IMR-90 (cell line): ENCODE data around the gene CEP95. TPM values are rescaled to one million over a fixed set of nuclear protein-coding genes. Genes with fewer than 3 reads are reported as not detected.
A peak's percentile ranks its signal among the peaks of the same experiment; 100 is the strongest.

ENCODE experiments used
- ATAC-seq: fragments of 200-7000 bp; cut with Tn5 transposase; 2 replicates; pipeline ENCODE4 v1.9.1; 2020; ENCODE audit warnings: low read depth, mild to moderate bottlenecking, moderate library complexity
- BruUV-seq: library from RNA; stranded (reverse); fragments of 400-500 nt; replicated peaks from 2 replicates; lab custom pipeline; 2021; lab: Mats Ljungman, UMichigan
- CTCF ChIA-PET: fragments of 300-600 bp; formaldehyde crosslinking; extraction: SDS; loops from one replicate; lab custom pipeline; 2021; ENCODE audit warnings: antibody characterized with exemption; lab: Yijun Ruan, JAX
- POLR2A ChIA-PET: fragments of 300-600 bp; sonication (Branson Sonifier 250); formaldehyde crosslinking; loops from one replicate; lab custom pipeline; 2022; ENCODE audit warnings: antibody characterized with exemption; ENCODE audit not compliant: unreplicated experiment; lab: Charles Lee
- DNase-seq: peaks from one replicate; pipeline ENCODE4 v3.0.0; 2013
- H2AFZ ChIP-seq: replicated peaks from 2 replicates; pipeline ENCODE3; 2013; ENCODE audit warnings: low read length, mild to moderate bottlenecking; ENCODE audit not compliant: poor library complexity
- H2AK5ac ChIP-seq: 2 replicates; pipeline ENCODE4 v1.6.1; 2013; ENCODE audit warnings: low read depth, low read length, inconsistent platforms
- H2AK9ac ChIP-seq: replicated peaks from 2 replicates; pipeline ENCODE3; 2013; ENCODE audit warnings: mild to moderate bottlenecking, low read depth, low read length, moderate library complexity; ENCODE audit not compliant: poor library complexity
- H2BK120ac ChIP-seq: 2 replicates; pipeline ENCODE4 v1.6.1; 2013; ENCODE audit warnings: low read depth, low read length, inconsistent platforms
- H2BK15ac ChIP-seq: 3 replicates; pipeline ENCODE4 v1.6.1; 2013; ENCODE audit warnings: low read depth, low read length, inconsistent platforms
- H2BK20ac ChIP-seq: 2 replicates; pipeline ENCODE4 v1.6.1; 2013; ENCODE audit warnings: low read depth, mild to moderate bottlenecking, inconsistent platforms, low read length, moderate library complexity
- H2BK5ac ChIP-seq: 2 replicates; pipeline ENCODE4 v1.6.1; 2013; ENCODE audit warnings: mild to moderate bottlenecking, low read depth, low read length, inconsistent platforms; ENCODE audit not compliant: poor library complexity, severe bottlenecking
- H3K14ac ChIP-seq: replicated peaks from 2 replicates; pipeline ENCODE4 v1.6.1; 2013; ENCODE audit warnings: low read depth, low read length, inconsistent platforms
- H3K18ac ChIP-seq: 2 replicates; pipeline ENCODE4 v1.6.1; 2013; ENCODE audit warnings: low read depth, low read length, control low read depth
- H3K23ac ChIP-seq: 2 replicates; pipeline ENCODE4 v1.6.1; 2013; ENCODE audit warnings: low read depth, low read length, inconsistent platforms
- H3K27ac ChIP-seq: 2 replicates; pipeline ENCODE4 v1.5.1; 2013; ENCODE audit warnings: mild to moderate bottlenecking, control low read depth, low read length; ENCODE audit not compliant: insufficient read depth
- H3K27me3 ChIP-seq: 2 replicates; pipeline ENCODE4 v1.6.1; 2013; ENCODE audit warnings: low read length; ENCODE audit not compliant: control insufficient read depth, insufficient read depth
- H3K36me3 ChIP-seq: 2 replicates; pipeline ENCODE4 v1.6.1; 2013; ENCODE audit warnings: low read length, mixed read lengths; ENCODE audit not compliant: control insufficient read depth, insufficient read depth
- H3K4ac ChIP-seq: 2 replicates; pipeline ENCODE4 v1.6.1; 2013; ENCODE audit warnings: low read depth, low read length, inconsistent platforms
- H3K4me1 ChIP-seq: 2 replicates; pipeline ENCODE4 v1.6.1; 2013; ENCODE audit warnings: low read length, mixed read lengths; ENCODE audit not compliant: control insufficient read depth, insufficient read depth
- H3K4me2 ChIP-seq: 2 replicates; pipeline ENCODE4 v1.6.1; 2013; ENCODE audit warnings: low read depth, mild to moderate bottlenecking, control low read depth, low read length, moderate library complexity
- H3K4me3 ChIP-seq: 2 replicates; pipeline ENCODE4 v1.5.1; 2013; ENCODE audit warnings: low read depth, mild to moderate bottlenecking, control low read depth, low read length, moderate library complexity; ENCODE audit not compliant: insufficient read depth
- H3K56ac ChIP-seq: 2 replicates; pipeline ENCODE4 v1.6.1; 2013; ENCODE audit warnings: low read length, inconsistent platforms; ENCODE audit not compliant: insufficient read depth; ENCODE audit errors: extremely low read depth
- H3K79me1 ChIP-seq, 2 experiments: 2 replicates each; pipeline ENCODE4 v1.6.1; 2013; ENCODE audit warnings: low read length in 2 of 2, inconsistent platforms in 1 of 2, low read depth in 1 of 2
- H3K9ac ChIP-seq: 2 replicates; pipeline ENCODE4 v1.6.1; 2013; ENCODE audit warnings: low read depth, low read length, control low read depth
- H3K9me1 ChIP-seq: 2 replicates; pipeline ENCODE4 v1.6.1; 2013; ENCODE audit warnings: low read length, inconsistent platforms; ENCODE audit not compliant: insufficient read depth
- H3K9me3 ChIP-seq: 2 replicates; pipeline ENCODE4 v1.6.1; 2013; ENCODE audit warnings: low read length; ENCODE audit not compliant: control insufficient read depth, insufficient read depth
- H4K20me1 ChIP-seq: 2 replicates; pipeline ENCODE4 v1.6.1; 2013; ENCODE audit warnings: low read length, inconsistent platforms; ENCODE audit not compliant: insufficient read depth
- H4K5ac ChIP-seq: 2 replicates; pipeline ENCODE4 v1.6.1; 2013; ENCODE audit warnings: mild to moderate bottlenecking, low read depth, low read length, control low read depth
- H4K8ac ChIP-seq, 2 experiments: 2 replicates each; pipeline ENCODE4 v1.6.1; 2013; ENCODE audit warnings: low read depth in 2 of 2, low read length in 2 of 2, control low read depth in 1 of 2, inconsistent platforms in 1 of 2
- H4K91ac ChIP-seq: 2 replicates; pipeline ENCODE4 v1.6.1; 2013; ENCODE audit warnings: low read depth, low read length, inconsistent platforms; ENCODE audit not compliant: insufficient read depth
- CEBPB ChIP-seq: IDR thresholded peaks from 2 replicates; pipeline ENCODE4 v1.6.1; 2012; ENCODE audit warnings: low read depth, low read length, improper control_type of control experiment
- CHD1 ChIP-seq: IDR thresholded peaks from 2 replicates; pipeline ENCODE4 v1.6.1; 2012; ENCODE audit warnings: low read depth, low read length, improper control_type of control experiment
- FOS ChIP-seq: fragments of 150-350 bp; IDR thresholded peaks from 2 replicates; pipeline ENCODE4 v1.6.1; 2016; ENCODE audit warnings: low read depth, low read length
- MAFK ChIP-seq: IDR thresholded peaks from 2 replicates; pipeline ENCODE4 v1.6.1; 2012; ENCODE audit warnings: low read depth, low read length, improper control_type of control experiment
- MAZ ChIP-seq: IDR thresholded peaks from 2 replicates; pipeline ENCODE4 v1.6.1; 2012; ENCODE audit warnings: low read depth, mild to moderate bottlenecking, low read length, improper control_type of control experiment, moderate library complexity, borderline replicate concordance
- MXI1 ChIP-seq: IDR thresholded peaks from 2 replicates; pipeline ENCODE4 v1.6.1; 2012; ENCODE audit warnings: low read depth, mild to moderate bottlenecking, low read length, moderate library complexity, borderline replicate concordance
- NFE2L2 ChIP-seq: fragments of 150-350 bp; IDR thresholded peaks from 2 replicates; pipeline ENCODE4 v1.6.1; 2016; ENCODE audit warnings: low read depth, mild to moderate bottlenecking, low read length
- POLR2A ChIP-seq: IDR thresholded peaks from 2 replicates; pipeline ENCODE4 v1.6.1; 2012; ENCODE audit warnings: mild to moderate bottlenecking, low read depth, low read length
- RAD21 ChIP-seq: IDR thresholded peaks from 2 replicates; pipeline ENCODE4 v1.6.1; 2012; ENCODE audit warnings: low read length, improper control_type of control experiment
- RCOR1 ChIP-seq: IDR thresholded peaks from 2 replicates; pipeline ENCODE4 v1.6.1; 2012; ENCODE audit warnings: mild to moderate bottlenecking, low read length, improper control_type of control experiment; ENCODE audit not compliant: insufficient replicate concordance
- RFX5 ChIP-seq: IDR thresholded peaks from 2 replicates; pipeline ENCODE4 v1.8.0; 2012; ENCODE audit warnings: low read depth, mild to moderate bottlenecking, low read length, moderate library complexity
- WGBS, 2 experiments: methylation state at CpG; one replicate each; pipeline versions ENCODE4 v1.1.5 to v1.1.7; 2013; ENCODE audit warnings: missing lambda C conversion rate in 2 of 2; ENCODE audit not compliant: insufficient read length in 1 of 2; ENCODE audit errors: extremely low coverage in 2 of 2; 5-methylcytosine and 5-hydroxymethylcytosine counted together
- dilution Hi-C: fragments of 300-500 bp; cut with HindIII; formaldehyde crosslinking; loops from one replicate; pipeline ENCODE4 v1.14.3; 2018; ENCODE audit warnings: low sequenced_read_pairs; ENCODE audit not compliant: unreplicated experiment
- in situ Hi-C: fragments of 300-500 bp; cut with MboI; formaldehyde crosslinking; loops from 3 replicates; pipeline ENCODE4 v1.14.3; 2019; ENCODE audit warnings: low sequenced_read_pairs, inconsistent platforms, mixed read lengths
- intact Hi-C: fragments of 100-400 bp; cut with micrococcal nuclease; formaldehyde crosslinking; loops from 2 replicates; pipeline ENCODE4 v1.10.0; 2022
- polyA plus RNA-seq, 3 experiments: library from polyadenylated mRNA; depleted of rRNA; stranded (reverse); fragments of >200 nt; gene quantifications; 2 replicates each; pipeline ENCODE4 v1.2.3, GENCODE V29; 2012; ENCODE audit warnings: low replicate concordance in 1 of 3
- total RNA-seq: library from RNA; depleted of rRNA; stranded (reverse); fragments of >200 nt; gene quantifications from 2 replicates; pipeline ENCODE4 v1.2.3, GENCODE V29; 2012
- TF ChIP-seq, protein P1 (sequence below): conservative IDR thresholded peaks from 2 replicates; pipeline ENCODE4 v1.5.1; 2012; ENCODE audit warnings: mild to moderate bottlenecking, low read depth, low read length, improper control_type of control experiment
- TF ChIP-seq, protein P2 (sequence below): fragments of 150-350 bp; IDR thresholded peaks from 2 replicates; pipeline ENCODE4 v1.6.1; 2017; ENCODE audit warnings: mild to moderate bottlenecking, antibody characterized with exemption, low read length, low read depth

Gene CEP95
- total and polyA plus RNA-seq, 2 of the 4 experiments (the other 2 are of a cell fraction), result 6.1 to 13.6 TPM

DNA sequence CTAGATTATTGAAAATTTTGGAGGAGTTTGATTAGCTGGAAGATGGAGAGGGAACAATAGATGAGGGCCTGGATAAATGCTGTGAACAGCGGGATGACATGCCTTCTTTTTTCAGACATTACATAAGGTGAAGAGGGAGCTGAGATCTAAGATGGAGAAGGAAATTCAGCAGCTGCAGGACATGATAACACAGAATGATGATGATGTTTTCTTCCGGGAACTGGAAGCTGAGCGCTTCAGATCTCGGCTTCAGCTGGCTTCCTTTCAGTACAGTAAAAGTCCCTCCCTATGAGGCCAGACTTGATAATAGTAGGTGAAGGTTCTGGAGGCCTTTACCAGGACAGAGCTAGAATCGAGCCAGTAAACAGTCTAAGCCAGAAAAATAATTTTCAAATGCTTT lies 30.7 kb downstream of the CEP95 start:
- H2BK120ac ChIP-seq, result no peak overlapping the region
- H3K14ac ChIP-seq, result no peak overlapping the region
- no peak overlapping the region for H2AK9ac ChIP-seq
- H3K9ac ChIP-seq, result no peak overlapping the region
- BruUV-seq, result no TSS peak
- in situ Hi-C loops (no loop called here), intact Hi-C loops (no loop called here), dilution Hi-C loops (no loop called here)
- no peak overlapping the region for H3K18ac ChIP-seq
- no peak overlapping the region for H2AFZ ChIP-seq
- POLR2A ChIA-PET, result no interaction called here
- H3K27ac ChIP-seq, result no peak overlapping the region
- H3K4me1 ChIP-seq, result peaks cover 2% of the 10 kb centered on the region; the same call in 1 of the 2 replicates
- H4K20me1 ChIP-seq, result peaks cover 64% of the 10 kb centered on the region
- ATAC-seq, result no peak
- no peak overlapping the region for H2BK15ac ChIP-seq
- no peak overlapping the region for H4K5ac ChIP-seq
- H2AK5ac ChIP-seq, result no peak overlapping the region
- DNase-seq, result no peak
- H3K27me3 ChIP-seq, result no peaks in the 10 kb centered on the region
- H3K9me1 ChIP-seq, result peaks cover 20% of the 10 kb centered on the region
- no peak overlapping the region for H4K91ac ChIP-seq
- TF ChIP-seq RFX5 (no peak), CHD1 (no peak), FOS (no peak), RAD21 (no peak), CEBPB (no peak), POLR2A (no peak), MAFK (no peak), MXI1 (no peak), RCOR1 (no peak), MAZ (no peak), NFE2L2 (no peak)
- TF ChIP-seq, protein P1, sequence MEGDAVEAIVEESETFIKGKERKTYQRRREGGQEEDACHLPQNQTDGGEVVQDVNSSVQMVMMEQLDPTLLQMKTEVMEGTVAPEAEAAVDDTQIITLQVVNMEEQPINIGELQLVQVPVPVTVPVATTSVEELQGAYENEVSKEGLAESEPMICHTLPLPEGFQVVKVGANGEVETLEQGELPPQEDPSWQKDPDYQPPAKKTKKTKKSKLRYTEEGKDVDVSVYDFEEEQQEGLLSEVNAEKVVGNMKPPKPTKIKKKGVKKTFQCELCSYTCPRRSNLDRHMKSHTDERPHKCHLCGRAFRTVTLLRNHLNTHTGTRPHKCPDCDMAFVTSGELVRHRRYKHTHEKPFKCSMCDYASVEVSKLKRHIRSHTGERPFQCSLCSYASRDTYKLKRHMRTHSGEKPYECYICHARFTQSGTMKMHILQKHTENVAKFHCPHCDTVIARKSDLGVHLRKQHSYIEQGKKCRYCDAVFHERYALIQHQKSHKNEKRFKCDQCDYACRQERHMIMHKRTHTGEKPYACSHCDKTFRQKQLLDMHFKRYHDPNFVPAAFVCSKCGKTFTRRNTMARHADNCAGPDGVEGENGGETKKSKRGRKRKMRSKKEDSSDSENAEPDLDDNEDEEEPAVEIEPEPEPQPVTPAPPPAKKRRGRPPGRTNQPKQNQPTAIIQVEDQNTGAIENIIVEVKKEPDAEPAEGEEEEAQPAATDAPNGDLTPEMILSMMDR, result no peak
- TF ChIP-seq, protein P2, sequence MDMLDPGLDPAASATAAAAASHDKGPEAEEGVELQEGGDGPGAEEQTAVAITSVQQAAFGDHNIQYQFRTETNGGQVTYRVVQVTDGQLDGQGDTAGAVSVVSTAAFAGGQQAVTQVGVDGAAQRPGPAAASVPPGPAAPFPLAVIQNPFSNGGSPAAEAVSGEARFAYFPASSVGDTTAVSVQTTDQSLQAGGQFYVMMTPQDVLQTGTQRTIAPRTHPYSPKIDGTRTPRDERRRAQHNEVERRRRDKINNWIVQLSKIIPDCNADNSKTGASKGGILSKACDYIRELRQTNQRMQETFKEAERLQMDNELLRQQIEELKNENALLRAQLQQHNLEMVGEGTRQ, result no peak
- no peak overlapping the region for H2BK5ac ChIP-seq
- H3K23ac ChIP-seq, result no peak overlapping the region
- H4K8ac ChIP-seq, result 0 out of 4 replicates have a peak overlapping the region, but pooled peaks of 1 of the 2 experiments have one; percentile 25
- H3K4me3 ChIP-seq, result no peak overlapping the region
- H2BK20ac ChIP-seq, result no peak overlapping the region
- no peak overlapping the region for H3K56ac ChIP-seq
- H3K4me2 ChIP-seq, result no peak overlapping the region
- H3K9me3 ChIP-seq, result no peaks in the 10 kb centered on the region
- H3K36me3 ChIP-seq, result peaks cover 59% of the 10 kb centered on the region
- peaks cover 14 to 74% of the 10 kb centered on the region in 2 experiments for H3K79me1 ChIP-seq
- CTCF ChIA-PET, result interaction anchor here (1.2 kb wide), 1 partner anchor 9 kb away, joined by 3 read pairs; no protein-coding TSS in a partner anchor
- H3K4ac ChIP-seq, result no peak overlapping the region
- no CpG with 5 or more reads among the region's 5 CpGs for WGBS, 2 experiments
